ENCODE results near the gene LRP5. TPM values are rescaled to one million over a fixed set of nuclear protein-coding genes. Genes with fewer than 3 reads are reported as not detected.

The LRP5 gene
- total RNA-seq, 2 experiments from 2014 or later = 2.0 to 2.9 TPM

- peaks cover 14% of the 10 kb centered on the region for H3K4me1 Mint-ChIP-seq (ENCODE audit: low read depth)
- no peak for DNase-seq
- no peak for TF ChIP-seq CTCF (IDR thresholded peaks at IDR 0.05)
- Histone ChIP-seq H3K4me3 (ENCODE audit: low read length) (no peak overlapping the region), H3K9me3 (ENCODE audit: control insufficient read depth in 1 of 2, insufficient read depth in 1 of 2, low read length in 2 of 2) (no peaks in the 10 kb centered on the region), H3K36me3 (ENCODE audit: insufficient read depth, low read length) (no peaks in the 10 kb centered on the region), H3K27ac (ENCODE audit: low read depth in 1 of 2, low read length in 2 of 2) (no peak overlapping the region), H3K4me1 (ENCODE audit: insufficient read depth, low read length) (peaks cover 14% of the 10 kb centered on the region), H3K27me3 (ENCODE audit: control insufficient read depth in 1 of 2, insufficient read depth in 2 of 2, low read length in 2 of 2) (no peaks in the 10 kb centered on the region)
- intact Hi-C loops (cut with DNase I, micrococcal nuclease) = no loop called here
- H3K27me3 Mint-ChIP-seq = no peaks in the 10 kb centered on the region
- no peak overlapping the region for H3K4me3 Mint-ChIP-seq
- no peak for ATAC-seq (ENCODE audit: poor library complexity)
- no peaks in the 10 kb centered on the region for H3K9me3 Mint-ChIP-seq
- H3K27ac Mint-ChIP-seq = no peak overlapping the region
- H3K36me3 Mint-ChIP-seq (ENCODE audit: low read depth) = peaks cover 5% of the 10 kb centered on the region
- ChIA-PET POLR2A (no interaction called here), CTCF (interaction anchor here (2.1 kb wide), 1 partner anchor 21 kb away, joined by 6 read pairs; no protein-coding TSS in a partner anchor)
These were observed 35.5 kb upstream of the LRP5 start for GRCh38 chr11:68276861-68277260.

- no peak overlapping the region for H3K27ac Mint-ChIP-seq
- intact Hi-C loops (cut with DNase I, micrococcal nuclease) = no loop called here
- CTCF ChIA-PET = no interaction called here
- Histone ChIP-seq H3K27ac (ENCODE audit: low read depth in 1 of 2, low read length in 2 of 2) (no peak overlapping the region), H3K4me1 (ENCODE audit: insufficient read depth, low read length) (peaks cover 12% of the 10 kb centered on the region), H3K4me3 (ENCODE audit: low read length) (no peak overlapping the region), H3K36me3 (ENCODE audit: insufficient read depth, low read length) (no peaks in the 10 kb centered on the region), H3K27me3 (ENCODE audit: control insufficient read depth in 1 of 2, insufficient read depth in 2 of 2, low read length in 2 of 2) (peaks cover 0 to 2% of the 10 kb centered on the region in 2 experiments), H3K9me3 (ENCODE audit: control insufficient read depth in 1 of 2, insufficient read depth in 1 of 2, low read length in 2 of 2) (no peaks in the 10 kb centered on the region)
- no peak overlapping the region for H3K4me3 Mint-ChIP-seq
- POLR2A ChIA-PET = interaction anchor here (1.0 kb wide), 1 partner anchor 8 kb away, joined by 4 read pairs; the partner anchor contains the start of gene C11orf24
- H3K9me3 Mint-ChIP-seq = no peaks in the 10 kb centered on the region
- no peak for TF ChIP-seq CTCF (IDR thresholded peaks at IDR 0.05)
- DNase-seq (no peak), ATAC-seq (ENCODE audit: poor library complexity) (no peak)
- peaks cover 18% of the 10 kb centered on the region for H3K4me1 Mint-ChIP-seq (ENCODE audit: low read depth)
- H3K36me3 Mint-ChIP-seq (ENCODE audit: low read depth) = no peaks in the 10 kb centered on the region
- peaks cover 6% of the 10 kb centered on the region for H3K27me3 Mint-ChIP-seq
These were observed 32.7 kb upstream of the LRP5 start for GRCh38 chr11:68279676-68280075.

GRCh38 chr11:68282141-68282860 is 30.1 kb upstream of the LRP5 start:
- no peaks in the 10 kb centered on the region for H3K9me3 ChIP-seq (ENCODE audit: control insufficient read depth in 1 of 2, insufficient read depth in 1 of 2, low read length in 2 of 2)
- peak overlapping the region; percentile 44 for H3K4me3 Mint-ChIP-seq

More at GRCh38 chr11:68282141-68282860, 30.1 kb upstream of the LRP5 start:
- DNase-seq (peak in 6 of 14 experiments; percentile 23 to 54 (median 40)), ATAC-seq (ENCODE audit: poor library complexity) (peak; percentile 26)
- H3K4me3 ChIP-seq (ENCODE audit: low read length) = peak overlapping the region; percentile 11
- TF ChIP-seq CTCF (IDR thresholded peaks at IDR 0.05) = no peak
- Mint-ChIP-seq H3K27ac (no peak overlapping the region), H3K9me3 (no peaks in the 10 kb centered on the region), H3K4me1 (ENCODE audit: low read depth) (peaks cover 20% of the 10 kb centered on the region), H3K36me3 (ENCODE audit: low read depth) (no peaks in the 10 kb centered on the region), H3K27me3 (peaks cover 8% of the 10 kb centered on the region)
- CTCF ChIA-PET = no interaction called here
- no peak overlapping the region for H3K27ac ChIP-seq (ENCODE audit: low read depth in 1 of 2, low read length in 2 of 2)
- H3K36me3 ChIP-seq (ENCODE audit: insufficient read depth, low read length) = no peaks in the 10 kb centered on the region
- intact Hi-C loops (cut with DNase I, micrococcal nuclease) = no loop called here
- peaks cover 12% of the 10 kb centered on the region for H3K4me1 ChIP-seq (ENCODE audit: insufficient read depth, low read length)
- H3K27me3 ChIP-seq (ENCODE audit: control insufficient read depth in 1 of 2, insufficient read depth in 2 of 2, low read length in 2 of 2) = peaks cover 0 to 2% of the 10 kb centered on the region in 2 experiments
- POLR2A ChIA-PET = interaction anchor here (1.2 kb wide), 1 partner anchor 10 kb away, joined by 4 read pairs; the partner anchor contains the start of gene C11orf24
